GM19035 (cell line): Measurements from ENCODE around the gene ACAT2.
"Not testable (repeated sequence)": the region's sequence is repeated elsewhere in the genome, so short reads cannot be mapped to it uniquely, and the experiment has no call there.

ENCODE experiments used
- ATAC-seq: cut with Tn5 transposase; IDR thresholded peaks from one replicate; pipeline ENCODE4 v1.9.1; 2021; ENCODE audit not compliant: unreplicated experiment

ACAT2 gene

GRCh38 chr6:159729598-159730331 lies 32.1 kb upstream of the ACAT2 start:
- no peak for ATAC-seq

GRCh38 chr6:159730332-159730676 lies 31.5 kb upstream of the ACAT2 start:
- no peak for ATAC-seq

GRCh38 chr6:159732550-159732949 lies 29.3 kb upstream of the ACAT2 start:
- not testable (repeated sequence) for ATAC-seq

- ATAC-seq: not testable (repeated sequence)
These were observed 28.4 kb upstream of the ACAT2 start for GRCh38 chr6:159733395-159733794.

- ATAC-seq: no peak
These were observed 24.9 kb upstream of the ACAT2 start for GRCh38 chr6:159736908-159737307.

- ATAC-seq: no peak
These were observed 22.5 kb upstream of the ACAT2 start for GRCh38 chr6:159739341-159739740.

GRCh38 chr6:159742165-159742564 lies 19.7 kb upstream of the ACAT2 start:
- ATAC-seq: no peak

- ATAC-seq: no peak
These were observed 16.8 kb upstream of the ACAT2 start for GRCh38 chr6:159745081-159745480.

GRCh38 chr6:159746759-159747158 lies 15.1 kb upstream of the ACAT2 start:
- no peak for ATAC-seq

GRCh38 chr6:159748127-159748526 lies 13.7 kb upstream of the ACAT2 start:
- ATAC-seq: not testable (repeated sequence)

GRCh38 chr6:159751448-159751847 lies 10.4 kb upstream of the ACAT2 start:
- ATAC-seq: no peak

- no peak for ATAC-seq
These were observed 8.6 kb upstream of the ACAT2 start for GRCh38 chr6:159753081-159753872.

GRCh38 chr6:159754401-159754800 lies 7.4 kb upstream of the ACAT2 start:
- ATAC-seq: no peak

GRCh38 chr6:159754959-159755914 lies 6.6 kb upstream of the ACAT2 start:
- ATAC-seq: no peak

- ATAC-seq: no peak
These were observed 5.3 kb upstream of the ACAT2 start for GRCh38 chr6:159756508-159756907.

GRCh38 chr6:159758031-159759001 lies 3.5 kb upstream of the ACAT2 start:
- ATAC-seq: no peak

- no peak for ATAC-seq
These were observed 2.2 kb upstream of the ACAT2 start for GRCh38 chr6:159759645-159760044.

- no peak for ATAC-seq
These were observed 1.2 kb upstream of the ACAT2 start for GRCh38 chr6:159760602-159761057.

GRCh38 chr6:159761129-159761872 lies 544 bp upstream of the ACAT2 start:
- ATAC-seq: no peak
